ENCODE results near the gene IL2RA. TPM values are rescaled to one million over a fixed set of nuclear protein-coding genes. Genes with fewer than 3 reads are reported as not detected.

Gene IL2RA
- total and polyA plus RNA-seq, 2 donors from 2014 or later, result 0.54 to 11.9 TPM

GRCh38 chr10:6091630-6092029 lies 29.5 kb upstream of the IL2RA start:
- Histone ChIP-seq H3K9me3 (ENCODE audit: control insufficient read depth in 2 of 3, insufficient read depth in 1 of 3, low read length in 3 of 3) (no peaks in the 10 kb centered on the region), H3K27me3 (ENCODE audit: control insufficient read depth, insufficient read depth, low read length) (no peaks in the 10 kb centered on the region), H3K27ac (ENCODE audit: low read depth in 2 of 2, low read length in 2 of 2) (no peak overlapping the region), H3K9ac (ENCODE audit: low read length in 3 of 3) (no peak overlapping the region), H3K4me3 (ENCODE audit: low read length in 3 of 3) (no peak overlapping the region), H3K36me3 (ENCODE audit: control insufficient read depth in 2 of 3, insufficient read depth in 3 of 3, low read length in 3 of 3) (no peaks in the 10 kb centered on the region), H3K4me1 (ENCODE audit: control insufficient read depth in 2 of 3, insufficient read depth in 2 of 3, low read depth in 1 of 3, low read length in 3 of 3) (peaks cover 0 to 14% (median 2%) of the 10 kb centered on the region in 3 donors)
- no peak for TF ChIP-seq CTCF (IDR thresholded peaks at IDR 0.05; ENCODE audit: borderline replicate concordance, extremely low read depth, insufficient read depth)
- FAIRE-seq, result no peak
- DNase-seq, result peak in 1 of 5 donors; percentile 26
- intact Hi-C loops (cut with DNase I), result no loop called here

DNA sequence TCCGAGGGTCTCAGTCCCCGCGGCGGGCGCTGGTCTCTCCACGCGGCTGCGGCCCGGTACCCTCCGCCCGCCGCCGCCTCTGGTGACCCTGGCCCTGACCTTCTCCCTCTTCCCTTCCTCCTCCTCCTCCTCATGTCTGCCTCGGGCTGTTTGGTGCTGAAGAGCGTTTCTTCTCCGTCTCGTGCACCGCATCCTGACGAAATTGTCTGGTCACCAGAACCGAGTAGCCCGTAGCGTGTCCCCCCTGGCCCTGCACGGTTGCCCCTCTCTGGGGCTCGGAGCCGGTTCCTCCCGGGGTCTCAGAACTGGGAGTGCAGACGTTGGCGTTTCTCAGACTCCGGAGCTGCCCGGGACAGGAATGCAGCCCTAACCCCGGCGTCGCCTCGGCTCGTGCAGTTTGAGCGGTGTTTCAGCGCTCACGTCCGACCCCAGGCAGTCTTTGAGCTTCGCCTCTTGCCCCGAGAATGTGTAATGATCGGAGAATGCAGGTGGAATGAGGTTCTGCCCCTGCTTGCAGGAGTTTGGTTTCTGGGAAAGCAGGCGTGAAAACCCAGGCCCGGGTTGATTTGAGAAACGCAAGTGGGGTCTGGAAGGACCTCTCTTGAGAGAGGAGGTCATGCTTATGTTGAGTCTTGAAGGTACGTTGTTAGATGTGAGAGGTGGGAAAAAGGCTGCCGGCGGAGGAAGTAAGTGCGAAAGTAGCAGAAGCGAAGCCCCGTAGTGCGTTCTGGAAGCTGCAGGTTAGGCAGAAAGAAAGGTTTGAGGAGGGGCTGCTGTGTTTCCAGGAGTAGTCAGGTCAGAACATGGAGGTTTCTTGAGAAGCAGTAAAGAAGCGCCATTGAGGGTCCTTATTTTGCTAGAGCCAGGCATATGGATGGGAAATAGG lies 27.4 kb upstream of the IL2RA start:
- Histone ChIP-seq H3K9me3 (ENCODE audit: control insufficient read depth in 2 of 3, insufficient read depth in 1 of 3, low read length in 3 of 3) (no peaks in the 10 kb centered on the region), H3K4me1 (ENCODE audit: control insufficient read depth in 2 of 3, insufficient read depth in 2 of 3, low read depth in 1 of 3, low read length in 3 of 3) (peaks cover 0 to 16% (median 7%) of the 10 kb centered on the region in 3 donors), H3K9ac (ENCODE audit: low read length in 3 of 3) (peak overlapping the region; percentile 60 to 92 (median 89)), H3K27me3 (ENCODE audit: control insufficient read depth, insufficient read depth, low read length) (no peaks in the 10 kb centered on the region), H3K36me3 (ENCODE audit: control insufficient read depth in 2 of 3, insufficient read depth in 3 of 3, low read length in 3 of 3) (no peaks in the 10 kb centered on the region), H3K27ac (ENCODE audit: low read depth in 2 of 2, low read length in 2 of 2) (peak overlapping the region; percentile 11 to 47), H3K4me3 (ENCODE audit: low read length in 3 of 3) (peak overlapping the region; percentile 78 to 84 (median 82))
- intact Hi-C loops (cut with DNase I), result no loop called here
- DNase-seq, result peak; percentile 55 to 80 (median 68)
- TF ChIP-seq CTCF (IDR thresholded peaks at IDR 0.05; ENCODE audit: borderline replicate concordance, extremely low read depth, insufficient read depth), result no peak
- FAIRE-seq, result no peak

DNA sequence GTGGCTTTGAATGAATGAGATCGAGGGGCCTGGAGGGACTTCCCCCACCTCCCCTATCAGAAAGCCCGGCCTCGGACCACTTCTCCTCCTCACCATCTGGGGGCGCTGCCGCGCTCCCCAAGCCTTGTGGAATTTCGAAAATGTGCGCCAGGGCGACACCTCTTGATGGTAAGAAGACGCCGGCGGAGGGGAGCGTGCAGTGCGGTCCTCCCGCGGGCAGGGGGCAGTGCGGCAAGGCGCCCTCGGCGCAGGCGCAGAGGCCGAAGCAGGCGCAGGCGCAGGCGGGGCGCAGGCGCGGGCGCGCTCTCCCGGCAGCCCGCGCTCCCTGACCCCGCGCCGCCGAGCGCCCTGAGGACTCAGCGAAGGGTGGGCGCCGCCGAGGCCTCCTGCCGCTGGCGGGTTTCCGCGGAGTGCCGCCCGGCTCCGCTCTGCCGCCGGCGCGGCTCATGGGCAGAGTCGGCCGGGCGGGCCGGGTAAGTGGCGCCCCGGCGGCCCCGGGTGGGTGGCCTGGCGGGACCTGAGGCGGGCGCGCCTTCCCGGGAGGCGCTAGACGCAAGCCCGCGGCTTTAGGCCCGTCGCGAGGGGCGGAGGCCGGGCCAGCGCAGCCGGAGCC lies 26.7 kb upstream of the IL2RA start, which contains the start of gene RBM17:
Gene RBM17, plus strand, starts transcription at position 314 of the 613 bp plus-strand sequence. CDS start 8,032 bp downstream, outside the sequence.
- no peak for FAIRE-seq

More for the DNA sequence above, 26.7 kb upstream of the IL2RA start, which contains the start of gene RBM17:
- peaks cover 0 to 16% (median 7%) of the 10 kb centered on the region in 3 donors for H3K4me1 ChIP-seq (ENCODE audit: control insufficient read depth in 2 of 3, insufficient read depth in 2 of 3, low read depth in 1 of 3, low read length in 3 of 3)
- peak within 1 kb of the TSS; percentile 60 to 92 (median 89) for H3K9ac ChIP-seq (ENCODE audit: low read length in 3 of 3)
- no peaks in the 10 kb centered on the region for H3K27me3 ChIP-seq (ENCODE audit: control insufficient read depth, insufficient read depth, low read length)
- peak; percentile 98 to 99 (median 99) for DNase-seq
- H3K27ac ChIP-seq (ENCODE audit: low read depth in 2 of 2, low read length in 2 of 2), result peak within 1 kb of the TSS; percentile 11 to 47
- H3K4me3 ChIP-seq (ENCODE audit: low read length in 3 of 3), result peak within 1 kb of the TSS; percentile 78 to 84 (median 82)
- no peaks in the 10 kb centered on the region for H3K9me3 ChIP-seq (ENCODE audit: control insufficient read depth in 2 of 3, insufficient read depth in 1 of 3, low read length in 3 of 3)
- intact Hi-C loops (cut with DNase I), result no loop called here
- peak; percentile 100 for TF ChIP-seq CTCF (IDR thresholded peaks at IDR 0.05; ENCODE audit: borderline replicate concordance, extremely low read depth, insufficient read depth)
- no peaks in the 10 kb centered on the region for H3K36me3 ChIP-seq (ENCODE audit: control insufficient read depth in 2 of 3, insufficient read depth in 3 of 3, low read length in 3 of 3)

All from kidney (tissue), 14 donors.